ENCODE data around the gene APC. TPM values are rescaled to one million over a fixed set of nuclear protein-coding genes. Genes with fewer than 3 reads are reported as not detected.

The APC gene
- total and polyA plus RNA-seq, 10 of the 15 experiments (the other 5 are each of a cell fraction or from before 2014, with no cell fraction given), result 3.2 to 23.3 (median 13.8) TPM

- H3K27me3 ChIP-seq (replicated peaks in 1 of 2; ENCODE audit: control insufficient read depth in 2 of 2, insufficient read depth in 2 of 2, low read length in 1 of 2), result no peaks in the 10 kb centered on the region
- no peak overlapping the region for H3K4me2 ChIP-seq (ENCODE audit: control insufficient read depth, insufficient read depth)
- no peak for FAIRE-seq
- H3K4me3 ChIP-seq, result no peak overlapping the region
- 97% methylated on average over 4 of the region's 4 CpGs for WGBS (ENCODE audit: insufficient coverage, insufficient replicate concordance, low lambda C conversion rate, missing lambda C conversion rate)
- no peak for ATAC-seq
- H3K9me3 ChIP-seq (replicated peaks; ENCODE audit: control insufficient read depth, insufficient read depth, low read length), result no peaks in the 10 kb centered on the region
- TF ChIP-seq NR2C2 (IDR thresholded peaks at IDR 0.05; ENCODE audit: borderline replicate concordance, control insufficient read depth, insufficient read length, low read depth) (no peak), JUND (IDR thresholded peaks at IDR 0.05; ENCODE audit: low read depth, low read length) (no peak), PAX5 (IDR thresholded peaks at IDR 0.05; ENCODE audit: borderline replicate concordance, low read depth, low read length) (no peak), MYC (IDR thresholded peaks at IDR 0.05; ENCODE audit: insufficient read depth, insufficient read length, insufficient replicate concordance, low read length, severe bottlenecking) (no peak), MEF2B (IDR thresholded peaks at IDR 0.05; ENCODE audit: partially characterized antibody, poor library complexity, severe bottlenecking) (no peak), CBX5 (IDR thresholded peaks at IDR 0.05; ENCODE audit: low read depth) (no peak), TCF3 (IDR thresholded peaks at IDR 0.05; ENCODE audit: borderline replicate concordance, insufficient read depth, low read depth, low read length) (no peak), CHD4 (IDR thresholded peaks at IDR 0.05) (no peak), KAT2A (conservative IDR thresholded peaks at IDR 0.05; ENCODE audit: control insufficient read depth, low read depth, low read length) (no peak), PRDM15 (CRISPR knock-in tag; IDR thresholded peaks at IDR 0.05) (no peak), CEBPB (IDR thresholded peaks at IDR 0.05; ENCODE audit: borderline replicate concordance in 1 of 2, low read depth in 2 of 2, low read length in 2 of 2) (no peak), NFIC (IDR thresholded peaks at IDR 0.05; ENCODE audit: low read depth, low read length) (no peak), GABPA (IDR thresholded peaks at IDR 0.05; ENCODE audit: low read depth) (no peak), RELB (IDR thresholded peaks at IDR 0.05; ENCODE audit: low read depth) (no peak), NFXL1 (IDR thresholded peaks at IDR 0.05; ENCODE audit: borderline replicate concordance) (no peak), ASH2L (IDR thresholded peaks at IDR 0.05; ENCODE audit: borderline replicate concordance, low read depth) (no peak)
- H3K79me2 ChIP-seq (ENCODE audit: control insufficient read depth, insufficient read depth, low read length), result no peaks in the 10 kb centered on the region
- in situ Hi-C loops (cut with MboI), result no loop called here
- intact Hi-C loops (cut with micrococcal nuclease; ENCODE audit: unreplicated experiment), result no loop called here
- no peak for DNase-seq (ENCODE audit: low read depth, low spot score)
- ChIA-PET CTCF (interaction anchor here (2.9 kb wide), 1 partner anchor 36 kb away, joined by 11 read pairs; no protein-coding TSS in a partner anchor), POLR2A (interaction anchor here (0.5 kb wide), 1 partner anchor 11 kb away, joined by 6 read pairs; no protein-coding TSS in a partner anchor), RAD21 (ENCODE audit: unreplicated experiment) (no interaction called here), SMC1A (ENCODE audit: uncharacterized antibody, unreplicated experiment) (no interaction called here)
- no peaks in the 10 kb centered on the region for H3K4me1 ChIP-seq (ENCODE audit: control insufficient read depth, insufficient read depth, low read length)
- peaks cover 2 to 3% of the 10 kb centered on the region in 2 experiments; a peak in 1 of 4 replicates for H3K36me3 ChIP-seq (ENCODE audit: control insufficient read depth in 2 of 2, insufficient read depth in 2 of 2, low read length in 1 of 2)
- no peak overlapping the region for H3K9ac ChIP-seq (ENCODE audit: control insufficient read depth, insufficient read depth, low read length)
- BruUV-seq (replicated peaks), result no TSS peak
- H2AFZ ChIP-seq (ENCODE audit: control insufficient read depth, low read depth, low read length), result no peak overlapping the region
- H4K20me1 ChIP-seq (ENCODE audit: control insufficient read depth, insufficient read depth), result no peaks in the 10 kb centered on the region
- H3K27ac ChIP-seq (ENCODE audit: control insufficient read depth, insufficient read depth), result no peak overlapping the region
Observed at GRCh38 chr5:112794410-112794809, 56.7 kb downstream of the APC start.

Measured in GM12878 (cell line).